ENCODE results near the gene TRMT44.
"Not testable (repeated sequence)": the region's sequence is repeated elsewhere in the genome, so short reads cannot be mapped to it uniquely, and the experiment has no call there.

TRMT44 gene

DNA sequence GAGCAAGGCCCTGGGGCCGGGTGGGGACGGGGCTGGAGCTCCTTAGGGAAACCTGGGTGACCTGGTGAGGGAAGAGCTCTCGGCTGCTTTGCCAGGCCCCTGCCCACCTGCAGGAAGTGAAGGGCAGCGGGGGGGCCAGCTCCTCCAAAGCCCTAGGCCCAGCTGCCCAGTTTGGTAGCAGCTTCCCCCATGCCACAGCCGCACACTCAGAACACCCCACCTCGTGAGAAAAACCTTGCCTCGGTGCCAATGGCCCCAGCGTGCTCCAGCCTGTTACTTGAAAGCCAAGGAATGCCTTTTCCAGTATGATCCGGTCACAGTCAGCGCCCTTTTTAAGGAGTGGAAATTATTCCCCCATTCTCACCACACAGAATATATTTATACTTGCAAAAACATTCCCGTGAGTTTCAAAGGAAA, 38.4 kb upstream of the TRMT44 start:
- no peak overlapping the region for H3K27ac ChIP-seq
- TF ChIP-seq ZFX (IDR thresholded peaks at IDR 0.05; ENCODE audit: borderline replicate concordance), result no peak
- TF ChIP-seq, protein P1, sequence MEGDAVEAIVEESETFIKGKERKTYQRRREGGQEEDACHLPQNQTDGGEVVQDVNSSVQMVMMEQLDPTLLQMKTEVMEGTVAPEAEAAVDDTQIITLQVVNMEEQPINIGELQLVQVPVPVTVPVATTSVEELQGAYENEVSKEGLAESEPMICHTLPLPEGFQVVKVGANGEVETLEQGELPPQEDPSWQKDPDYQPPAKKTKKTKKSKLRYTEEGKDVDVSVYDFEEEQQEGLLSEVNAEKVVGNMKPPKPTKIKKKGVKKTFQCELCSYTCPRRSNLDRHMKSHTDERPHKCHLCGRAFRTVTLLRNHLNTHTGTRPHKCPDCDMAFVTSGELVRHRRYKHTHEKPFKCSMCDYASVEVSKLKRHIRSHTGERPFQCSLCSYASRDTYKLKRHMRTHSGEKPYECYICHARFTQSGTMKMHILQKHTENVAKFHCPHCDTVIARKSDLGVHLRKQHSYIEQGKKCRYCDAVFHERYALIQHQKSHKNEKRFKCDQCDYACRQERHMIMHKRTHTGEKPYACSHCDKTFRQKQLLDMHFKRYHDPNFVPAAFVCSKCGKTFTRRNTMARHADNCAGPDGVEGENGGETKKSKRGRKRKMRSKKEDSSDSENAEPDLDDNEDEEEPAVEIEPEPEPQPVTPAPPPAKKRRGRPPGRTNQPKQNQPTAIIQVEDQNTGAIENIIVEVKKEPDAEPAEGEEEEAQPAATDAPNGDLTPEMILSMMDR (IDR thresholded peaks at IDR 0.05), result no peak

DNA sequence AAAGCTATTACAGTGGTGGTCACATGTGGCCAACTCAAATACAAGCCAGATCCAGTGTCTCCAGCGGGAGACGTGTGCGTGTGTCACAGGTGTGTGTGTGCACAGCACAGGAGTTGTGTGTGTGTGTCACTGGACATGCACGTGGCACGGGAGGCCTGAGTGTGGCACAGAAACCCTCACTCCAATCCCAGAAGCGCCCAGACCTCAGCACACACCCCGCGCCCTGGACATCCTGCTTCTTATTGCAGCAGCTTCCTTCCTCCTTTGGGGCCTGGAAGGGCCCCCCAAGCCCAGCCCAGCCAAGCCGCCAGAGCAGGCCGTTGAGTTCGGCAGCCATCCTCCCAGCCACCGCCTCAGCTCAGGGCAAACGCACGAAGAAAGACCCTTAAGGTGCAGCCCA, 37.9 kb upstream of the TRMT44 start:
- TF ChIP-seq ZFX (IDR thresholded peaks at IDR 0.05; ENCODE audit: borderline replicate concordance), result no peak
- TF ChIP-seq, protein P1 (IDR thresholded peaks at IDR 0.05), result no peak
- H3K27ac ChIP-seq, result no peak overlapping the region

DNA sequence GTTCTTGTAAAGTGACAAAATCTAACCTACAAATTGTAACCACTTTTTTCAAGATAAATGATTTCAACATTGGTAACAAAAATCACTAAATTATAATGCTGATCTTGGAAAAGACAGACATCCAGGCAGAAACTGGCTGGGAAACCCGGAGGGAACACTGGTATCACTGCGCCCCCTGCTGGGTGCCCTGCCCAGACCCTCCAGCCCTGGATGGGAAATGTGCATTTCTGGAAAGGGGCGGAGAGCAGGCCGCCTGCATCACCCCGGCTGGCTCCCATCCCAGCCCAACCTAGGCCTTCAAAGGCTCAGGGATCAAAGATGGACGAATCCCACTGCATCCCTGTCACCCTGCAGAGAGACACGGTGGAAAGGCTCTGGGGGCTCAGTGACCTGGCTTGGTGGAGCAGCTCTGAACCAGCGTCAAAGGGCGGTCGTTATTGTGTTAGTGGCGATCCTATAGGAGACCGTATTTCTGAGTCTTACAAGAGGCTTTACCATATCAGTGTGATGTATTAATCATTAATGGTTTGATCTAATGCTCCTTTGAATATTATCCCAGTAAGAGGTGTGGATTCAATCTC, 37.3 kb upstream of the TRMT44 start:
- no peak overlapping the region for H3K27ac ChIP-seq
- TF ChIP-seq, protein P1 (IDR thresholded peaks at IDR 0.05), result peak; percentile 85
- no peak for TF ChIP-seq ZFX (IDR thresholded peaks at IDR 0.05; ENCODE audit: borderline replicate concordance)

DNA sequence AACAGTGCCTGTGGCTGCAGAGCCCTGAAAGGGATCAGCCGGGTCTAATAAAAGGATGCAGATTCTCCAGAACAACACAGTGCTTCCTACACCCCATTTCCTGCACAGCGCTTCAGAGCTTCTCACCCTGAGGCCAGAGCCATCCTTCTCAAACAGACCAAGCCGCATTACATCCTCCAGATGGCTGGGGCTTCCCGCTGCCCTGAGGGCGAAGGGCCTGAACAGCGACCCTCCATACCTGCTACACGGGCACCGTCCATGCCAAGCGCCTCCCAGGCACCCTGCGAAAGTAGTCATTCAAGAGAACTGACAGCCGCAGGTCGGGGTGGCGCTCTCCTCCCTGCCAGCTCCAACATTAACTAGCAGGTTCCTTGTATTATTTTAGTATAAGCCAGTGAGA, 36.6 kb upstream of the TRMT44 start:
- TF ChIP-seq ZFX (IDR thresholded peaks at IDR 0.05; ENCODE audit: borderline replicate concordance), result no peak
- TF ChIP-seq, protein P1 (IDR thresholded peaks at IDR 0.05), result no peak
- H3K27ac ChIP-seq, result no peak overlapping the region

DNA sequence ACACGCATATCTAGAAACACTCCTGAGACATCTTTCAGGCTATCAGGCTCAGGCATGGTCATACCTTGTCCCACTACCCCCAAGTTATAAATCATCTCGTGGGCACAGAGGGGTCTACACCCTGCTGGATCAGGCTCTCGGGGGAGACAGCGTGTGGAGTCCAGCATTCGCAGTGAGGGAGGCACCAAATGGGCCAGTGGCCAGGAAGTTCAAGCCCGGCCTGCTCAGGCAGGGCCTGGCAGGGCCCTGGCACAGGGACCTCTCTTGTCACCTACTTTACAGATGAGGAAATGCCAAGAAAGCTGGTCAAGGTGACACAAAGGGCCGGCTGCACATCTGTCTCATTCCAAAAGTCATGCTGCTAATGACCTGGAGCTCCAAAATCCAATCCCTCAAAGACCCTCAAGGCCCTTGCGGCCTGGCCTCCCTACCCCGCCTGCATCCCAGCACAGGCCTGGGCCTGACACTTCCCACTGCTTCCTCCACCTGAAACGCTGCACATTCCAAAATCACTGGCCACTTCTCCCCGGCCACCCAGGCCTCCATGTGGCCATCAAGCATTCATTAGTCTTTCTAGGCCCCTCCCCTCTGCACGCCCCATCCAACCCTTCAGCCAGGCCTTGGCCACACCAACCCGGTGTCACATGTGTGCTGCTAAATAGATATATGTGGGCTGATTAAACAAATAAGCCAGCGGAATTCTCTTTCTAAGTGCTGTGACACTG, 35.6 kb upstream of the TRMT44 start:
- TF ChIP-seq, protein P1 (IDR thresholded peaks at IDR 0.05), result no peak
- no peak for TF ChIP-seq ZFX (IDR thresholded peaks at IDR 0.05; ENCODE audit: borderline replicate concordance)
- H3K27ac ChIP-seq, result no peak overlapping the region

DNA sequence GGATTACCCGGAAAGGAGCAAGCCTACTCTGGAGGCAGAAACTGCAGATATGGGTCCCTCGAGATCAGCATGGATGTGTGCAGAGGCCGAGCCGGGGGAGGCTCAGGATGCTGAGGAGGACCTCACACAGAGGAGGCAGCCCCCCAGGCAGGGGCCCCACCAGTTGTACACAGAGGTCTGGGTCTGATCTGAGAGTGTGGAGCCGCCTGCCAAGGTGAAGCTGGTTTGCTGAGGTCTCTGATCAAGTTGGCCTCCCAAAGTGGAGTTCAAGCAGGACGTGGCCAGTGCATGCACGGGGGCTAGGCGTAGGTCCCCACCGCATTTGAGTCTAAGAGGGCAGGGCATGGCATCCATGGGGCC, 35.1 kb upstream of the TRMT44 start:
- no peak for TF ChIP-seq ZFX (IDR thresholded peaks at IDR 0.05; ENCODE audit: borderline replicate concordance)
- TF ChIP-seq, protein P1 (IDR thresholded peaks at IDR 0.05), result no peak
- H3K27ac ChIP-seq, result no peak overlapping the region

DNA sequence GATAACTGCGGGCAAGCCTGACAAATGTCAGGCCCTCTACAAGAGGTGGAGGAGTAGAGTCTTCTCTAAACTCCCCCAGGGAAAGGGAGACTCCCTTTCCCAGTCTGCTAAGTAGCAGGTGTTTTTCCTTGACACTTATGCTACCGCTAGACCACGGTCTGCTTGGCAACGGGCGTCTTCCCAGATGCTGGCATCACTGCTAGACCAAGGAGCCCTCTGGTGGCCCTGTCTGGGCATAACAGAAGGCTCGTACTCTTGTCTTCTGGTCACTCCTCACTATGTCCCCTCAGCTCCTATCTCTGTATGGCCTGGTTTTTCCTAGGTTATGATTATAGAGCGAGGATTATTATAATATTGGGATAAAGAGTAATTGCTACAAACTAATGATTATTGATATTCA, 33.7 kb upstream of the TRMT44 start:
- TF ChIP-seq, protein P1 (IDR thresholded peaks at IDR 0.05), result peak; percentile 52
- H3K27ac ChIP-seq, result not testable (repeated sequence)
